H9 (cell line): ENCODE measurements around the gene NUDT8. TPM values are rescaled to one million over a fixed set of nuclear protein-coding genes. Genes with fewer than 3 reads are reported as not detected.

Experiments
- DNase-seq: peaks from one replicate; pipeline ENCODE4 v3.0.0-alpha.2; 2017
- H2AFZ ChIP-seq: one replicate; pipeline ENCODE4 v1.6.1; 2013; ENCODE audit warnings: mild to moderate bottlenecking, low read length, control low read depth, moderate library complexity
- H2AK5ac ChIP-seq: 2 replicates; pipeline ENCODE4 v1.6.1; 2013; ENCODE audit warnings: low read length, control low read depth, mixed read lengths; ENCODE audit not compliant: insufficient read length
- H2BK120ac ChIP-seq: one replicate; pipeline ENCODE4 v1.6.1; 2013; ENCODE audit warnings: low read depth, mild to moderate bottlenecking, low read length, control low read depth, inconsistent platforms; ENCODE audit not compliant: poor library complexity, severe bottlenecking
- H2BK12ac ChIP-seq: 2 replicates; pipeline ENCODE4 v1.6.1; 2013; ENCODE audit warnings: low read length, control low read depth, mixed read lengths, low read depth; ENCODE audit not compliant: insufficient read length
- H2BK15ac ChIP-seq: 2 replicates; pipeline ENCODE4 v1.6.1; 2013; ENCODE audit warnings: low read depth, low read length, control low read depth
- H2BK20ac ChIP-seq: one replicate; pipeline ENCODE4 v1.6.1; 2013; ENCODE audit warnings: low read depth, mild to moderate bottlenecking, low read length, control low read depth, inconsistent platforms; ENCODE audit not compliant: poor library complexity, severe bottlenecking
- H2BK5ac ChIP-seq: 2 replicates; pipeline ENCODE4 v1.6.1; 2013; ENCODE audit warnings: low read length, control low read depth, mixed read lengths; ENCODE audit not compliant: insufficient read length
- H3K14ac ChIP-seq: 2 replicates; pipeline ENCODE4 v1.6.1; 2013; ENCODE audit warnings: low read length, control low read depth; ENCODE audit not compliant: insufficient read depth
- H3K18ac ChIP-seq: 2 replicates; pipeline ENCODE4 v1.6.1; 2013; ENCODE audit warnings: low read depth, mild to moderate bottlenecking, mixed read lengths, low read length, control low read depth; ENCODE audit not compliant: insufficient read length
- H3K23ac ChIP-seq: 2 replicates; pipeline ENCODE4 v1.6.1; 2013; ENCODE audit warnings: low read length, control low read depth, mixed read lengths, low read depth; ENCODE audit not compliant: insufficient read length
- H3K23me2 ChIP-seq: 2 replicates; pipeline ENCODE4 v1.6.1; 2013; ENCODE audit warnings: low read depth, mild to moderate bottlenecking, mixed read lengths, low read length, control low read depth; ENCODE audit not compliant: insufficient read length, poor library complexity, severe bottlenecking
- H3K27ac ChIP-seq: 2 replicates; pipeline ENCODE4 v1.5.1; 2013; ENCODE audit warnings: low read length, control low read depth, mixed read lengths, low read depth; ENCODE audit not compliant: insufficient read length
- H3K27me3 ChIP-seq: 2 replicates; pipeline ENCODE4 v1.6.1; 2013; ENCODE audit warnings: low read length, control low read depth, inconsistent platforms; ENCODE audit not compliant: insufficient read depth
- H3K4ac ChIP-seq: 2 replicates; pipeline ENCODE4 v1.6.1; 2013; ENCODE audit warnings: low read depth, mild to moderate bottlenecking, control low read depth, inconsistent platforms, low read length, moderate library complexity
- H3K4me1 ChIP-seq: 2 replicates; pipeline ENCODE4 v1.6.1; 2013; ENCODE audit warnings: low read length, control low read depth, inconsistent platforms; ENCODE audit not compliant: insufficient read depth
- H3K4me2 ChIP-seq: 2 replicates; pipeline ENCODE4 v1.6.1; 2013; ENCODE audit warnings: low read length, control low read depth, mixed read lengths; ENCODE audit not compliant: insufficient read length, insufficient read depth
- H3K56ac ChIP-seq: 2 replicates; pipeline ENCODE4 v1.6.1; 2013; ENCODE audit warnings: low read depth, mild to moderate bottlenecking, mixed read lengths, low read length, control low read depth; ENCODE audit not compliant: insufficient read length
- H3K79me1 ChIP-seq: 2 replicates; pipeline ENCODE4 v1.6.1; 2013; ENCODE audit warnings: low read depth, mild to moderate bottlenecking, moderate library complexity, low read length, control low read depth, inconsistent platforms; ENCODE audit not compliant: insufficient read depth, poor library complexity, severe bottlenecking
- H3K79me2 ChIP-seq: 2 replicates; pipeline ENCODE4 v1.6.1; 2013; ENCODE audit warnings: low read length, control low read depth, inconsistent platforms; ENCODE audit not compliant: insufficient read depth
- H3K9ac ChIP-seq: 2 replicates; pipeline ENCODE4 v1.6.1; 2013; ENCODE audit warnings: low read length, control low read depth, mixed read lengths; ENCODE audit not compliant: insufficient read length; ENCODE audit errors: extremely low read depth
- H3K9me3 ChIP-seq: one replicate; pipeline ENCODE4 v1.6.1; 2013; ENCODE audit warnings: low read depth, low read length, inconsistent platforms; ENCODE audit not compliant: control insufficient read depth
- H3T11ph ChIP-seq: one replicate; pipeline ENCODE4 v1.6.1; 2013; ENCODE audit warnings: mild to moderate bottlenecking, low read length, control low read depth, inconsistent platforms
- H4K20me1 ChIP-seq: one replicate; pipeline ENCODE4 v1.6.1; 2013; ENCODE audit not compliant: control insufficient read depth, insufficient read length, insufficient read depth
- H4K5ac ChIP-seq: 2 replicates; pipeline ENCODE4 v1.6.1; 2013; ENCODE audit warnings: low read depth, mild to moderate bottlenecking, mixed read lengths, low read length, control low read depth; ENCODE audit not compliant: insufficient read length
- H4K8ac ChIP-seq: replicated peaks from 2 replicates; pipeline ENCODE4 v1.6.1; 2013; ENCODE audit warnings: low read length, control low read depth, mixed read lengths, low read depth; ENCODE audit not compliant: insufficient read length
- H4K91ac ChIP-seq: 2 replicates; pipeline ENCODE4 v1.6.1; 2013; ENCODE audit warnings: low read depth, mild to moderate bottlenecking, moderate library complexity, mixed read lengths, low read length, control low read depth; ENCODE audit not compliant: insufficient read length
- H3K27ac Mint-ChIP-seq, 3 experiments: 2 replicates in 2 of 3; 3 replicates in 1 of 3; pipeline ENCODE4 v1.8.0; 2020 to 2021; ENCODE audit warnings: mixed read lengths in 3 of 3, mild to moderate bottlenecking in 1 of 3, moderate library complexity in 1 of 3
- H3K27me3 Mint-ChIP-seq: 2 replicates; pipeline ENCODE4 v1.8.0; 2021; ENCODE audit warnings: low read depth, mild to moderate bottlenecking, moderate library complexity, mixed read lengths
- H3K36me3 Mint-ChIP-seq, 3 experiments: 2 replicates in 2 of 3; 3 replicates in 1 of 3; pipeline ENCODE4 v1.8.0; 2020 to 2021; ENCODE audit warnings: low read depth in 3 of 3, mixed read lengths in 3 of 3; ENCODE audit not compliant: insufficient read depth in 1 of 3
- H3K4me1 Mint-ChIP-seq, 2 experiments: 2 replicates each; pipeline ENCODE4 v1.8.0; 2020; ENCODE audit warnings: mixed read lengths in 2 of 2
- H3K4me3 Mint-ChIP-seq, 2 experiments: 2 replicates in 1 of 2; 3 replicates in 1 of 2; pipeline ENCODE4 v1.8.0; 2020 to 2021; ENCODE audit warnings: mild to moderate bottlenecking in 2 of 2, mixed read lengths in 2 of 2, moderate library complexity in 1 of 2
- H3K9me3 Mint-ChIP-seq, 2 experiments: 2 replicates in 1 of 2; 3 replicates in 1 of 2; pipeline ENCODE4 v1.8.0; 2020; ENCODE audit warnings: mild to moderate bottlenecking in 2 of 2, mixed read lengths in 2 of 2, moderate library complexity in 1 of 2
- WGBS: extraction: QIAGEN DNeasy Blood & Tissue Kit; methylation state at CpG from one replicate; pipeline ENCODE4 v1.1.7; 2013; ENCODE audit warnings: missing lambda C conversion rate, low lambda C conversion rate, mixed read lengths; ENCODE audit not compliant: insufficient read length; ENCODE audit errors: extremely low coverage; 5-methylcytosine and 5-hydroxymethylcytosine counted together
- total RNA-seq: library from RNA; stranded (reverse); gene quantifications from 2 replicates; pipeline ENCODE4 v1.2.1, GENCODE V29; 2021
- TF ChIP-seq, protein P1 (sequence below): fragments of 200-600 bp; sonication (generic); conservative IDR thresholded peaks from 3 replicates; pipeline ENCODE4 v1.8.0; 2021; ENCODE audit warnings: antibody characterized with exemption, mild to moderate bottlenecking

The NUDT8 gene
- total RNA-seq, 1 experiment from 2014 or later: 6.5 TPM

DNA sequence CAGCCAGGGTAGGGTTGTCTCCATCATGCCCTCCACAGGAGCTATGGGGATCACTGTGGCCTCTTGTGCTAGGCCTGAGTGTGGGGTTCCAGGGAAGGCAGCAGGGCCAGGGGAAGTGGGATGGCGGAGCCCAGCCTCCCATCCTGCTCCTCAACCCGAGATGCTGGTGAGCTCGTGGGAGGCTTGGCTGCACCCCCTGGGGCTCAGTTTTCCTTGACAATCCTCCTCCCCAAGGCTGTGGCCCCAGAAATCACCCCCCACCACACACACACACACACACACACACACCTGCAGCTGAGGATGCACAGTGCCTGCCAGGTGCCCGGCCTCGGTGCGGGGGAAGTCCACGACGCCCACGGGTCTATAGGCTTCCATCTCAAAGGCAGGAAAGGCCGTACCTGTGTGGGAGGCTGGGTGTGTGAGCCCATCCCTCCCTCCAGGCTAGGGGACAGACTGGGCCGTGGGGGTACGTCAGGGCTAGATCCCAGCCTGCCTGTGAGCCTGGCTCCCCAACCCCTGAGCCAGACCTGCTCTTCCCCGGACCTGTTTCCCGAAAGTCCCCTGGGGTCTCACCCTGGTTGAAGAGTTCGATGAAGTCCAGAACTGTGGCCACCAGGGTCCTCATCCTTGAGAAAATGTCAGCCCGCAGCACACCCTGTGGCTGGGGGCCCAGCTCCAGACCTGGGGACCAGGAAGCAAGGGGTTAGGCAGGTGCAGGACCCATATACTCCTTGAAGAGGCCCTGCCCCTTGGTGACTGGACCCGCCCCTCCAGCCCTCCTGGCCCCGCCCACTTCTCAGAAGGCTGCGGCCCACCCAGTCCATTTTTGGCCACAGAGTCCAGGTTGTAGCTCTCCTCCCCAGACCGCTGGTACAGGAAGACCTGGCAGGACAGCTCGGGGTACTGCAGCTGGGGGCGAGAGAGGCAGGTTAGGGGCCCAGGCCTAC lies 15.0 kb upstream of the NUDT8 start:
- H3K9me3 Mint-ChIP-seq: peaks cover 0 to 5% of the 10 kb centered on the region in 2 experiments; a peak in 2 of 5 replicates
- no peak overlapping the region for H3K27ac ChIP-seq
- no peak overlapping the region for H3K4me3 Mint-ChIP-seq
- no peak overlapping the region for H2BK20ac ChIP-seq
- no peak overlapping the region for H3K56ac ChIP-seq
- H3K9ac ChIP-seq: no peak overlapping the region
- no peak overlapping the region for H2AFZ ChIP-seq
- no peak overlapping the region for H3T11ph ChIP-seq
- H3K14ac ChIP-seq: no peak overlapping the region
- no peaks in the 10 kb centered on the region for H3K23me2 ChIP-seq
- H3K36me3 Mint-ChIP-seq: no peaks in the 10 kb centered on the region; a peak in 1 of 7 replicates
- H3K79me1 ChIP-seq: no peaks in the 10 kb centered on the region
- peaks cover 41% of the 10 kb centered on the region for H3K27me3 Mint-ChIP-seq
- H4K91ac ChIP-seq: no peak overlapping the region
- no peak overlapping the region for H3K4me2 ChIP-seq
- no peaks in the 10 kb centered on the region for H3K9me3 ChIP-seq
- H3K79me2 ChIP-seq: no peaks in the 10 kb centered on the region
- peak; percentile 47 for DNase-seq
- no peak overlapping the region for H2BK15ac ChIP-seq
- H4K8ac ChIP-seq: no peak overlapping the region
- WGBS: no CpG with 5 or more reads among the region's 22 CpGs
- H3K23ac ChIP-seq: no peak overlapping the region
- H2BK5ac ChIP-seq: no peak overlapping the region
- H2AK5ac ChIP-seq: no peak overlapping the region
- H3K27me3 ChIP-seq: peaks cover 7% of the 10 kb centered on the region; the same call in 1 of the 2 replicates
- H4K5ac ChIP-seq: no peak overlapping the region
- H3K4ac ChIP-seq: no peak overlapping the region
- no peak overlapping the region for H2BK120ac ChIP-seq
- TF ChIP-seq, protein P1, sequence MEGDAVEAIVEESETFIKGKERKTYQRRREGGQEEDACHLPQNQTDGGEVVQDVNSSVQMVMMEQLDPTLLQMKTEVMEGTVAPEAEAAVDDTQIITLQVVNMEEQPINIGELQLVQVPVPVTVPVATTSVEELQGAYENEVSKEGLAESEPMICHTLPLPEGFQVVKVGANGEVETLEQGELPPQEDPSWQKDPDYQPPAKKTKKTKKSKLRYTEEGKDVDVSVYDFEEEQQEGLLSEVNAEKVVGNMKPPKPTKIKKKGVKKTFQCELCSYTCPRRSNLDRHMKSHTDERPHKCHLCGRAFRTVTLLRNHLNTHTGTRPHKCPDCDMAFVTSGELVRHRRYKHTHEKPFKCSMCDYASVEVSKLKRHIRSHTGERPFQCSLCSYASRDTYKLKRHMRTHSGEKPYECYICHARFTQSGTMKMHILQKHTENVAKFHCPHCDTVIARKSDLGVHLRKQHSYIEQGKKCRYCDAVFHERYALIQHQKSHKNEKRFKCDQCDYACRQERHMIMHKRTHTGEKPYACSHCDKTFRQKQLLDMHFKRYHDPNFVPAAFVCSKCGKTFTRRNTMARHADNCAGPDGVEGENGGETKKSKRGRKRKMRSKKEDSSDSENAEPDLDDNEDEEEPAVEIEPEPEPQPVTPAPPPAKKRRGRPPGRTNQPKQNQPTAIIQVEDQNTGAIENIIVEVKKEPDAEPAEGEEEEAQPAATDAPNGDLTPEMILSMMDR: no peak
- H3K18ac ChIP-seq: no peak overlapping the region
- no peaks in the 10 kb centered on the region for H3K4me1 ChIP-seq
- no peak overlapping the region for H3K27ac Mint-ChIP-seq
- no peaks in the 10 kb centered on the region for H4K20me1 ChIP-seq
- H2BK12ac ChIP-seq: no peak overlapping the region
- peaks cover 5 to 7% of the 10 kb centered on the region in 2 experiments; a peak in 3 of 4 replicates for H3K4me1 Mint-ChIP-seq
